ENCODE results near the gene GGT6.
A peak's percentile ranks its signal among the peaks of the same experiment; 100 is the strongest.

GGT6 gene

GRCh38 chr17:4566785-4567184 is 6.4 kb upstream of the GGT6 start:
- peak; percentile 73 for TF ChIP-seq CTCF (IDR thresholded peaks at IDR 0.05; ENCODE audit: insufficient read depth, low read depth, low read length, missing control alignments)
- DNase-seq (ENCODE audit: low read depth), result peak; percentile 63
- no peak overlapping the region for H3K4me3 ChIP-seq (ENCODE audit: low read depth, low read length)

GRCh38 chr17:4565209-4566141 is 5.1 kb upstream of the GGT6 start:
- no peak overlapping the region for H3K4me3 ChIP-seq (ENCODE audit: low read depth, low read length)
- DNase-seq (ENCODE audit: low read depth), result peak; percentile 78
- TF ChIP-seq CTCF (IDR thresholded peaks at IDR 0.05; ENCODE audit: insufficient read depth, low read depth, low read length, missing control alignments), result peak; percentile 87

DNA sequence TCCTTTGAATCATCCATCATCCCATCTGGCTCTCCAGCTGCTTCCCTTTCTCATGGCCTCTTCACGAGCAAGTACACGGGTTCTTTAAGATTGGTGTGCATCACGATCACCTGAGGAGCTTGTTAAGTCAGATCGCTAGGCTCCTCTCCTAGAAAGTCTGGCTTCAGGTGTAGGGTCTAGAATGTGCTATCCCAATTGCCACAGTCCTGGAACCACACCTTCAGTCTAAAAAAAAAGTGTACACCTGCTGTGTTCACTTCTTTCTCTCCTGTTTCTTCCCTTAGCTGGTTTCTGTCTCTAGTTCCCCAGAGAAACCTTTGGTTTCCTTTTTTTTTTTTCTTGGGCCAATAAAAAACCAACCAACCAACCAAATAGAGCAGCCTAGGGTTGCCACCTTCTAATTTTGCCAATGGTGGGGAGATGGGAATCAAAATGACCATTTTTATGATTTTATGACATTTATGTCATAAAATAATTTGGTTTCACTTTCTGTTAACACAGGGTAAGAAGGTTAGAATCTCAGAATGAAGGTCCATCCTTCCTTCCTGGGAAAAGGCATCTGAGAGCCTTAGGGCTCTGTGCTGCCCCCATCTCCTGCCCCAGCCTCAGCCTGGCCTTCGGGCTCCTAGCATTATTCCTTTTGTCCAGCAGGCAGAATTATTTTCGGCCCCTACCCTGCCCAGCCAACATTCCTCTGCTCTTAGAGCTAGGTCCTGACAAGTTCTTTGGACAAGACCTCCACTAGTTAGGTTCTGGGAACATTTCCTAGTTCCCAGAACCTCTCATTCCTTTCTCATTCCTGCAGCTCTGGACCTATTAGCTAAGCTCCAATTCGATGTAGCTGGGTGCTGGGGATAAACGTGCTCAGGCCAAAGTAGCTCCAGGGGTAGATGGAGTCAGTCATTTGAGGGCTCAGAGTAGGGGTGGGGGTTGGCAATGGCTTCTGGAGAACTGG is 1.9 kb upstream of the GGT6 start:
- no peak for TF ChIP-seq CTCF (IDR thresholded peaks at IDR 0.05; ENCODE audit: insufficient read depth, low read depth, low read length, missing control alignments)
- DNase-seq (ENCODE audit: low read depth), result no peak
- peak overlapping the region; percentile 28 for H3K4me3 ChIP-seq (ENCODE audit: low read depth, low read length)

- no peak for DNase-seq (ENCODE audit: low read depth)
- H3K4me3 ChIP-seq (ENCODE audit: low read depth, low read length), result no peak overlapping the region
- no peak for TF ChIP-seq CTCF (IDR thresholded peaks at IDR 0.05; ENCODE audit: insufficient read depth, low read depth, low read length, missing control alignments)
Observed at GRCh38 chr17:4560837-4561256, 470 bp upstream of the GGT6 start.

DNA sequence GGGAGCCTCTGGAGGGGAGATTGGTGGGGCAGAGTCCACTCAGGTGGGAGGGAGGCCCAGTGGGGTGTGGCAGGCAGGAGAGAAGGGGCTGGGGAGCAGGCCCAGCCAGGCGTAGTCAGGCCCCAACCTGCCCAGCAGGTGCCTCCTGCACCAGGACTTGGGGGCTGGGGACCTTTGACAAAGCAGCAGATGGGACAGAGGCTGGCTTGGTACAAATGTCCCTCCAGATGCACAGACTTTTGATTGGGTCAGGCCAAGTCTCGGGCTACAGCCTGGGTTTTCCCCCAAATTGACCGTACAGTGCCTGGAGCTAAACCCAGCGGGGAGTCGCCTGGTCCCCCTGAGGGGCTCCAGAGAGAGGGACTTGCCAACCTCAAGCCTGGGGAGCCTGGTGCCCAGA is 411 bp downstream of the GGT6 start:
- no peak for DNase-seq (ENCODE audit: low read depth)
- TF ChIP-seq CTCF (IDR thresholded peaks at IDR 0.05; ENCODE audit: insufficient read depth, low read depth, low read length, missing control alignments), result no peak
- H3K4me3 ChIP-seq (ENCODE audit: low read depth, low read length), result no peak overlapping the region

DNA sequence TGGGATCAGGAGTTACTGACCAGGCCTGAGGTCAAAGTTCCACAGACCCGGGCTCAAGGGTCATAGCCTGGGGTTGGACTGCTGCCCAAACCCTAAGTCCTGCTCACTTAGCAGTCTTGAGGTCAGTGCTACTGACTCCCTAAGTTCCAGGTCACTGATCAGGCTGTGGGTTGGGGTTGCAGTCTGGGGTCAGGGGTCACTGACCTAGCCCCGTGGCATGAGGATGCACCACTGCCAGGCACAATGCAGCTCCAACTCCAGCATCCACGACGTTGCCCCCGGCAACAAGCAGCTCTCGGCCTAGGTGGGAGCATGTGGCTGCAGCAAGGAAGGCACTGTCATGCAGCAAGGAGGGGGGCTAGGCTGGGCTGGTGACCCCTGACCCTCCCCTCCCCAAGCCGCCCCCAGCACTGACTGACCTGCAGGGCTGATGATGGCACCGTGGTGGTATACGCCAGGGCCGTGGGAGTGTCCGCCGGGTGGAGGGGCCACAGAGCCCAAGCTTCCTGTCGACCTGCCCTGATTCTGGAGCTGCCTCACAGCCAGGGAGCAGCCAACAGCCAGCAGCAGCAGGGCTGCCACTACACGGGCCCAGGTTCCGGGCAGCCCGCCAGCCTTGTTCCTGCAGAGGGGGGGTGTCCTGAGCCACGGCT is 1.1 kb downstream of the GGT6 start:
- TF ChIP-seq CTCF (IDR thresholded peaks at IDR 0.05; ENCODE audit: insufficient read depth, low read depth, low read length, missing control alignments), result no peak
- DNase-seq (ENCODE audit: low read depth), result no peak
- no peak overlapping the region for H3K4me3 ChIP-seq (ENCODE audit: low read depth, low read length)
